NCI-H345 treated with DMSO at 0.1 percent for 48 hours (cell line): ENCODE measurements around the gene MRPS7.

Experiments
- DNase-seq: peaks from one replicate; lab custom pipeline; 2025; ENCODE audit not compliant: unreplicated experiment; lab: John Stamatoyannopoulos, UW

MRPS7 gene

DNA sequence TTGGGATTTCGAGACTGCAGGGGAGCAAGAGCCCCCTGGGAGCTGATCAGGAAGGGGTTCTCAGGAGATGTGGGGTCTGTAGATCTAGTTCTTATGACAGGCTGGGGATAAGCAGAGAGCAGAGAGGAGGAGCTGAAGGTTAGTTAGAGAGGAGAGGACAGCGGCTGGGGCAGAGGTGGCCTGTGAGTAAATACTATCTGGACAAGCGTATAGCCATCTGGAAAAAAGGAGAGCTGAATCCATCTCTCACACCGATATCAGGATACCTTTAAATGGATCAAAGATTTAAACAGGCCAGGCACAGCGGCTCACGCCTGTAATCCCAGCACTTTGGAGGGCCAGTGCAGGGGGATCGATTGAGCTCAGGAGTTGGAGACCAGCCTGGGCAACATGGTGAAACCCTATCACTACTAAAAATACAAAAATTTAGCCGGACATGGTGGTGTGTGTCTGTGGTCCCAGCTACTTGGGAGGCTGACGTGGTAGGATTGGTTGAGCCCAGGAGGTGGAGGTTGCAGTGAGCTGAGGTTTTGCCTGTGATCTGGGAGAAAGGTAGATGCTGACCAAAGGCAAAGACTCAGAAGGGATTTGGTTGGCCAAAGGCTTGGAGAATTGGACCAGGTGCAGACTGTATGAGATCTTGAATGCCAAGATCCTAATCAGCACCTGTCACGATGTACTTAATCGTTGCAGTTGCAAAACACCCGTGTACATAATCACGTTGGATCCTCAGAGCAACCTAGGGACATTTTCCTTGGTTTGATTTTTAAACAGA lies 46.5 kb downstream of the MRPS7 start:
- DNase-seq: no peak

DNA sequence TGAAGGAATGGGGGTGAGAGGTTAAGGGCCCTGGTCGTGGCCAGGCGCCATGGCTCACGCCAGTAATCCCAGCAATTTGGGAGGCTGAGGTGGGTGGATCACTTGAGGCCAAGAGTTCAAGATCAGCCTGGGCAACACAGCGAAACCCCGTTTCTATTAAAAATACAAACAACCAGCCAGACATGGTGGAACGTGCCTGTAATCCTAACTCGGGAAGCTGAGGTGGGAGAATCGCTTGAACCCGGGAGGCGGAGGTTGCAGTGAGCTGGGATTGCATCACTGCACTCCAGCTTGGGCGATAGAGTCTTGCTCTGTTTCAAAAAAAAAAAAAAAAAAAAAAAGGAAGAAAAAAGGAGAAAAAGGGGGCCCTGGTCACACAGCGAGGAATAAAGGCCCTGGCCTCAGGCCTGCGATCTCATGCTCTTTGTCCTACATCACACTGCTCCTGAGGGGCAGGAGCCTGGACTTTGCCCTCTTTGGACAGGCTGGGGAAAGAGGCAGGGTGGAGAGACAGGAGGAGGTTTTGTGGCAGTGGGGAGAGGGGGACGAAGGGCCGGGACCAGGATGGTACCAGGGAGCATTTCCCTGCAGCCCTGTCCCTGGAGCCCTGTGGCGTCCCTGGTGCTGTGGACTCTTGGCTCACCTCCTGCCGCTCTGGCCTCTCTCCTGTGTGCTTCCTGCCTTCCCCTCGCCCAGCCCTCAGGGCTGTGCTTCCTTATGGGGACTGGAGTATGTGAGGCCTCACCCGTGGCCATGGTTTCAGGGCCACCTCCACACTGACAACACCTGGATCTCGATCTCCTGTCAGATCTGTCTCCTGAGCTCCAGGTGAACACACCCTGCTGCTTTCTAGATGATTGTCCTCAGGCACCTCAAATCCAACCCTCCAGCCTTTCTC lies 47.3 kb downstream of the MRPS7 start:
- DNase-seq: no peak

DNA sequence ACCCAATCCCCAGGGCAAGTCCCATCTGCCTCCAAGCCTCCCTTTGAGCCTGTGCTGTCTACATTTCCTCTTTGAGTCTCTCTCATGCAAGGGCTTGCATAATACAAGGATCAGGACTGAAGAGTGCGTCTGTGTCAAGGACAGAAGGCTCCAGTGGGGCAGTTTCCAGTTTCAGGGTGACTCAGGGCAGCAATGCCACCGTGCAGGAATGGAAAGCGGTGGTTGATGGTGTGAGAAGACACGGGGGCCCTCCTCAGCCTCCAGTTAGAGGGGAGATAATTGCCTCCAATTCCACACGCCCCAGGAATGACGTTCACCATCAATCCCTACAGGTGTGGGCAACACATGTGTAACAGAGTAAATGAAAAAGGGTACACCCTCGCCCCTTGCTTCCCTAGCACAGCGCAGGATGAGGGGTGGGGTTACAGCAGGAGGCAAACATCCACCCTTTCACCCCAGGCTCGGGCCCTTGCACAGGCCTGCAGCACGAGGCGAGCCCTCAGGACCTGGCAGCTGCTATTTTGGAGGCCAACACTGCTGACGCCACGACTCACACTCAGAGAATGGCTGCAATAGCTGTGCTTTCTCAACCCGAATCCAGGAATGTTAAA lies 52.4 kb downstream of the MRPS7 start:
- DNase-seq: peak; percentile 22

DNA sequence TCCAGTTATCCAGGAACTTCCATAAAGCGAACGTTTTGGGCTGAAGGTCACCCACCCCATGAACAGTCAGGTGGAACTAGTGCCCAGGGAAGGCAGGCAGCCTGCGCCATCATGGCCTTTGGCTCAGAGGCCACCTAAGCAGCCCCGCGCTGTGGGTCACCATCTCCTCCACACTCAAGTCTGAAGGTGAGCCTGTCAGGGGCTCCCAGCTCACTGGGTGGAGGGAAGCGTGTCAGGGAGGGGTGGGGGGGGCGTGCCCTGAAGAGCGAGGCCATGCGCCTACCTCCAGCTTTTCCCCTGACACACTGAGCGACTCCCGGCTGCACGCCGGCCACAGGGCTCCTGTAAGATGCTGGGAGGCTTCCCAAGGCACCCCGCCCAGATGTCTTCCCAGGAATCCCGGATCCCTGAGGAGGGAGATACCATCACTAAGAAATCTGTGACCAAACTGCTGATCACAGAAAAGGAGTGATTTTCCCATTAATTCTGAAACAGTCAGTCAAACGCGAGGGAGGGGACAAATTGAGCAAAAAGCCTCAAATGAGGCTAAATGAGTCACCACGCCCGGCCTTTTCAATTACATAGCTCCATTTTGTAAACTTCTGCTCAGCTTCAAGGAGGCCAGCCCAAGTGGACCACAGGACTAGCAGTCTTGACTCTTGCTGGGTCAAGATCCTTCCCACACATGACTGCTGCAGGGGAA lies 54.0 kb downstream of the MRPS7 start:
- DNase-seq: no peak
